HepG2 (cell line): ENCODE results near the gene IQCH. TPM values are rescaled to one million over a fixed set of nuclear protein-coding genes. Genes with fewer than 3 reads are reported as not detected.

ENCODE experiments used
- ATAC-seq: fragments of 200-7000 bp; cut with Tn5 transposase; 3 replicates; pipeline ENCODE4 v1.9.1; 2020; ENCODE audit warnings: mild to moderate bottlenecking, moderate library complexity
- BruUV-seq: library from RNA; stranded (reverse); fragments of 400-500 nt; replicated peaks from 2 replicates; lab custom pipeline; 2021; lab: Mats Ljungman, UMichigan
- CTCF ChIA-PET: fragments of 300-600 bp; formaldehyde crosslinking; extraction: SDS; loops from one replicate; lab custom pipeline; 2021; ENCODE audit warnings: low total read pairs, inconsistent platforms, low intra/inter-chr PET ratio; lab: Yijun Ruan, JAX
- POLR2A ChIA-PET: fragments of 350-600 bp; sonication (Branson Sonifier 250); formaldehyde crosslinking; loops from one replicate; lab custom pipeline; 2020; ENCODE audit warnings: antibody characterized with exemption, inconsistent platforms; lab: Yijun Ruan, JAX
- DNase-seq: peaks from one replicate; pipeline ENCODE4 v3.0.0-alpha.2; 2015; ENCODE audit warnings: low spot score
- FAIRE-seq: peaks from 3 replicates; lab custom pipeline; 2011; peaks lifted over from hg19 to GRCh38; lab: Jason Lieb, UNC
- H2AFZ ChIP-seq: one replicate; pipeline ENCODE4 v1.6.1; 2011; ENCODE audit warnings: low read length, inconsistent platforms
- H3K27ac ChIP-seq: fragments of 300-600 bp; 3 replicates; pipeline ENCODE4 v1.8.0; 2011; ENCODE audit warnings: mixed run types, mild to moderate bottlenecking, mixed read lengths, low read length, inconsistent platforms; ENCODE audit not compliant: insufficient read depth; ENCODE audit errors: extremely low read length
- H3K27me3 ChIP-seq, 2 experiments: fragments of 200-600 bp in 1 of 2; 2 replicates in 1 of 2; 3 replicates in 1 of 2; pipeline versions ENCODE4 v1.6.0 to v1.8.0; 2011; ENCODE audit warnings: low read length in 2 of 2, mild to moderate bottlenecking in 2 of 2, moderate library complexity in 2 of 2, inconsistent platforms in 1 of 2; ENCODE audit not compliant: insufficient read depth in 2 of 2, control insufficient read depth in 1 of 2
- H3K36me3 ChIP-seq, 2 experiments: fragments of 200-600 bp in 1 of 2; replicated peaks in 1 of 2; 2 replicates in 1 of 2; 3 replicates in 1 of 2; pipeline versions ENCODE4 v1.5.1 to v1.8.0; 2011; ENCODE audit warnings: low read length in 2 of 2, inconsistent platforms in 1 of 2; ENCODE audit not compliant: insufficient read depth in 2 of 2, control insufficient read depth in 1 of 2
- H3K4me1 ChIP-seq: 2 replicates; pipeline ENCODE4 v1.5.1; 2012; ENCODE audit warnings: low read length, inconsistent platforms; ENCODE audit not compliant: insufficient read depth
- H3K4me2 ChIP-seq: 2 replicates; pipeline ENCODE4 v1.6.0; 2011; ENCODE audit warnings: low read depth, low read length, inconsistent platforms
- H3K4me3 ChIP-seq, 3 experiments: fragments of 200-600 bp in 1 of 3; sonication (generic), shearing (Covaris generic) in 1 of 3; replicated peaks in 1 of 3; 2 replicates each; pipeline ENCODE4 v1.5.1; 2011 to 2016; ENCODE audit warnings: low read length in 3 of 3, inconsistent platforms in 2 of 3, low read depth in 2 of 3, mild to moderate bottlenecking in 2 of 3, control low read depth in 1 of 3, mixed read lengths in 1 of 3; ENCODE audit not compliant: insufficient read depth in 1 of 3
- H3K79me2 ChIP-seq: one replicate; pipeline ENCODE4 v1.6.1; 2011; ENCODE audit warnings: low read length, inconsistent platforms; ENCODE audit not compliant: insufficient read depth
- H3K9ac ChIP-seq: 2 replicates; pipeline ENCODE4 v1.6.0; 2011; ENCODE audit warnings: mild to moderate bottlenecking, low read depth, low read length, inconsistent platforms; ENCODE audit not compliant: insufficient read depth
- H3K9me3 ChIP-seq: 2 replicates; pipeline ENCODE4 v1.5.1; 2012; ENCODE audit warnings: mild to moderate bottlenecking, low read length
- H4K20me1 ChIP-seq: 2 replicates; pipeline ENCODE4 v1.6.0; 2011; ENCODE audit warnings: inconsistent platforms, mild to moderate bottlenecking, low read length, moderate library complexity; ENCODE audit not compliant: insufficient read depth
- ATF1 ChIP-seq: IDR thresholded peaks from 2 replicates; pipeline ENCODE4 v1.6.1; 2016; ENCODE audit warnings: mild to moderate bottlenecking, control low read depth
- FOXM1 ChIP-seq: sonication (generic); formaldehyde crosslinking; IDR thresholded peaks from 2 replicates; pipeline ENCODE4 v1.5.0; 2020; ENCODE audit warnings: missing genetic modification reagents
- GABPA ChIP-seq, 2 experiments: IDR thresholded peaks; 2 replicates each; pipeline ENCODE4 v1.6.1; 2011 to 2016; ENCODE audit warnings: low read depth in 2 of 2, low read length in 1 of 2, missing biosample characterization in 1 of 2, missing genetic modification characterization in 1 of 2
- HMG20A ChIP-seq: IDR thresholded peaks from 2 replicates; pipeline ENCODE4 v1.6.1; 2016; ENCODE audit warnings: borderline replicate concordance
- KLF15 ChIP-seq: sonication (generic); formaldehyde crosslinking; IDR thresholded peaks from 2 replicates; pipeline ENCODE4 v1.8.1; 2023; ENCODE audit warnings: borderline replicate concordance, mild to moderate bottlenecking, inconsistent platforms, missing genetic modification reagents, mixed read lengths
- NCOR1 ChIP-seq: fragments of 200-600 bp; sonication (generic); IDR thresholded peaks from 2 replicates; pipeline ENCODE4 v1.7.0; 2017; ENCODE audit warnings: antibody characterized with exemption, low read length, borderline replicate concordance
- in situ Hi-C: cut with HindIII; loops from 2 replicates; pipeline ENCODE4 v1.10.0; 2017; ENCODE audit warnings: low pct_unique_long_range_greater_than_20kb; ENCODE audit not compliant: extremely low pct_ligation_motif_present
- intact Hi-C: fragments of 100-400 bp; cut with micrococcal nuclease; formaldehyde crosslinking; loops from one replicate; pipeline ENCODE4 v1.10.0; 2022; ENCODE audit not compliant: unreplicated experiment
- polyA plus RNA-seq, 8 experiments: library from polyadenylated mRNA; depleted of rRNA in 3 of 8; stranded (reverse) in 7 of 8; unstranded in 1 of 8; fragments of >200 nt; fragmentation: Illumina TruSeq in 4 of 8; extraction: Trizol in 4 of 8; gene quantifications; 2 replicates each; pipeline versions ENCODE4 v1.2.1 to v1.2.3, GENCODE V29; 2011 to 2016; ENCODE audit warnings: low read depth in 4 of 8, missing spikeins in 1 of 8, mixed read lengths in 1 of 8; ENCODE audit not compliant: insufficient read depth in 1 of 8
- total RNA-seq, 5 experiments: library from RNA; depleted of rRNA; stranded (reverse); fragments of >200 nt; fragmentation: Illumina TruSeq; extraction: Trizol; gene quantifications; 2 replicates each; pipeline ENCODE4 v1.2.3, GENCODE V29; 2016; ENCODE audit warnings: low read depth in 1 of 5
- TF ChIP-seq, protein P1 (sequence below): sonication (generic); formaldehyde crosslinking; IDR thresholded peaks from 2 replicates; pipeline ENCODE4 v1.8.1; 2023; ENCODE audit warnings: mild to moderate bottlenecking, missing genetic modification reagents, borderline replicate concordance
- TF ChIP-seq, protein P2 (sequence below): sonication (generic); formaldehyde crosslinking; IDR thresholded peaks from 2 replicates; pipeline ENCODE4 v1.8.1; 2023; ENCODE audit warnings: mild to moderate bottlenecking, missing genetic modification reagents
- TF ChIP-seq, protein P3 (sequence below): sonication (generic); formaldehyde crosslinking; IDR thresholded peaks from 2 replicates; pipeline ENCODE4 v1.5.1; 2020; ENCODE audit warnings: missing genetic modification reagents, mild to moderate bottlenecking, borderline replicate concordance
- TF ChIP-seq, protein P4 (sequence below), 2 experiments: sonication (generic) in 1 of 2; formaldehyde crosslinking in 1 of 2; IDR thresholded peaks; 2 replicates each; pipeline versions ENCODE4 v1.4.0 to v1.6.1; 2018 to 2020; ENCODE audit warnings: missing genetic modification reagents in 2 of 2, borderline replicate concordance in 1 of 2, low read depth in 1 of 2, mild to moderate bottlenecking in 1 of 2, missing biosample characterization in 1 of 2

Gene IQCH
- total and polyA plus RNA-seq, 2 of the 13 experiments (the other 11 are each of a cell fraction or from before 2014, with no cell fraction given), result 0.16 to 0.55 TPM

DNA sequence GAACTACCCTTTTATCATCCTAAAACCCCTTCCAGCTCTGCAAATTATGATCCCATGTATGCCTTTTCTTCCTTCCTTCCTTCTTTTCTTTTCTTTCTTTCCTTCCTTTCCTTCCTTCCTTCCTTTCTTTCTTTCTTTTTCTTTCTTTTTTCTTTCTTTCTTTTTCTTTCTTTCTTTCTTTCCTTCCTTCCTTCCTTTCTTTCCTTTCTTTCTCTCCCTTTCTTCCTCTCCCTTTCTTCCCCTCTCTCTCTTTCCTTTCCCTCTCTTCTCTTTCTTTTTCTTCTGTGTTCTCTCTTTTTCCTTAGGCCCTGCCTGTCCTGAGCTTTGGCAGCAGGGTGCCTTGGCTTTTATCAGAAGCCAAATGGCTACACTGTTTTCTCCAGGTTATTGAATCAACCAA lies 66.8 kb downstream of the IQCH start:
- TF ChIP-seq, protein P1, sequence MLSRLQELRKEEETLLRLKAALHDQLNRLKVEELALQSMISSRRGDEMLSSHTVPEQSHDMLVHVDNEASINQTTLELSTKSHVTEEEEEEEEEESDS (CRISPR knock-in tag), result no peak
- TF ChIP-seq NCOR1, result no peak
- TF ChIP-seq HMG20A (CRISPR knock-in tag), result no peak
- TF ChIP-seq, protein P2, sequence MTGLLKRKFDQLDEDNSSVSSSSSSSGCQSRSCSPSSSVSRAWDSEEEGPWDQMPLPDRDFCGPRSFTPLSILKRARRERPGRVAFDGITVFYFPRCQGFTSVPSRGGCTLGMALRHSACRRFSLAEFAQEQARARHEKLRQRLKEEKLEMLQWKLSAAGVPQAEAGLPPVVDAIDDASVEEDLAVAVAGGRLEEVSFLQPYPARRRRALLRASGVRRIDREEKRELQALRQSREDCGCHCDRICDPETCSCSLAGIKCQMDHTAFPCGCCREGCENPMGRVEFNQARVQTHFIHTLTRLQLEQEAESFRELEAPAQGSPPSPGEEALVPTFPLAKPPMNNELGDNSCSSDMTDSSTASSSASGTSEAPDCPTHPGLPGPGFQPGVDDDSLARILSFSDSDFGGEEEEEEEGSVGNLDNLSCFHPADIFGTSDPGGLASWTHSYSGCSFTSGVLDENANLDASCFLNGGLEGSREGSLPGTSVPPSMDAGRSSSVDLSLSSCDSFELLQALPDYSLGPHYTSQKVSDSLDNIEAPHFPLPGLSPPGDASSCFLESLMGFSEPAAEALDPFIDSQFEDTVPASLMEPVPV (CRISPR knock-in tag), result no peak
- TF ChIP-seq, protein P3, sequence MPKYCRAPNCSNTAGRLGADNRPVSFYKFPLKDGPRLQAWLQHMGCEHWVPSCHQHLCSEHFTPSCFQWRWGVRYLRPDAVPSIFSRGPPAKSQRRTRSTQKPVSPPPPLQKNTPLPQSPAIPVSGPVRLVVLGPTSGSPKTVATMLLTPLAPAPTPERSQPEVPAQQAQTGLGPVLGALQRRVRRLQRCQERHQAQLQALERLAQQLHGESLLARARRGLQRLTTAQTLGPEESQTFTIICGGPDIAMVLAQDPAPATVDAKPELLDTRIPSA (CRISPR knock-in tag), result no peak
- TF ChIP-seq GABPA (IDR thresholded peaks at IDR 0.05; ENCODE audit: low read depth, low read length), result no peak
- no peak for TF ChIP-seq GABPA (CRISPR knock-in tag; IDR thresholded peaks at IDR 0.05; ENCODE audit: low read depth)
- no peak for TF ChIP-seq KLF15 (CRISPR knock-in tag)
- TF ChIP-seq, protein P4, sequence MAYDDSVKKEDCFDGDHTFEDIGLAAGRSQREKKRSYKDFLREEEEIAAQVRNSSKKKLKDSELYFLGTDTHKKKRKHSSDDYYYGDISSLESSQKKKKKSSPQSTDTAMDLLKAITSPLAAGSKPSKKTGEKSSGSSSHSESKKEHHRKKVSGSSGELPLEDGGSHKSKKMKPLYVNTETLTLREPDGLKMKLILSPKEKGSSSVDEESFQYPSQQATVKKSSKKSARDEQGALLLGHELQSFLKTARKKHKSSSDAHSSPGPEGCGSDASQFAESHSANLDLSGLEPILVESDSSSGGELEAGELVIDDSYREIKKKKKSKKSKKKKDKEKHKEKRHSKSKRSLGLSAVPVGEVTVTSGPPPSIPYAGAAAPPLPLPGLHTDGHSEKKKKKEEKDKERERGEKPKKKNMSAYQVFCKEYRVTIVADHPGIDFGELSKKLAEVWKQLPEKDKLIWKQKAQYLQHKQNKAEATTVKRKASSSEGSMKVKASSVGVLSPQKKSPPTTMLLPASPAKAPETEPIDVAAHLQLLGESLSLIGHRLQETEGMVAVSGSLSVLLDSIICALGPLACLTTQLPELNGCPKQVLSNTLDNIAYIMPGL (CRISPR knock-in tag; IDR thresholded peaks at IDR 0.05; ENCODE audit: borderline replicate concordance in 1 of 2, low read depth in 1 of 2), result no peak
- no peak for TF ChIP-seq FOXM1 (CRISPR knock-in tag)
- TF ChIP-seq ATF1 (CRISPR knock-in tag), result no peak
- no peaks in the 10 kb centered on the region for H4K20me1 ChIP-seq
- BruUV-seq, result no TSS peak
- DNase-seq (no peak), ATAC-seq (no peak), FAIRE-seq (no peak)
- POLR2A ChIA-PET, result no interaction called here
- intact Hi-C loops, result no loop called here
- H3K4me2 ChIP-seq, result no peak overlapping the region
- no peaks in the 10 kb centered on the region for H3K9me3 ChIP-seq
- in situ Hi-C loops, result no loop called here
- H3K27me3 ChIP-seq, result no peaks in the 10 kb centered on the region
- no peaks in the 10 kb centered on the region for H3K36me3 ChIP-seq
- no peak overlapping the region for H3K9ac ChIP-seq
- H3K27ac ChIP-seq, result no peak overlapping the region
- no peaks in the 10 kb centered on the region for H3K79me2 ChIP-seq
- CTCF ChIA-PET, result no interaction called here
- no peak overlapping the region for H2AFZ ChIP-seq
- no peak overlapping the region for H3K4me3 ChIP-seq
- H3K4me1 ChIP-seq, result no peaks in the 10 kb centered on the region
